Esophagus (tissue), 2 donors: Measurements from ENCODE around the gene MAP3K15. TPM values are rescaled to one million over a fixed set of nuclear protein-coding genes. Genes with fewer than 3 reads are reported as not detected.

ENCODE experiments used
- H3K27ac ChIP-seq, 2 donors: one replicate each; pipeline ENCODE4 v1.5.1; 2013; ENCODE audit warnings: low read depth in 2 of 2, mild to moderate bottlenecking in 2 of 2, inconsistent platforms in 1 of 2, low read length in 1 of 2, moderate library complexity in 1 of 2
- H3K27me3 ChIP-seq, 2 donors: one replicate each; pipeline ENCODE4 v1.6.1; 2013; ENCODE audit warnings: low read length in 2 of 2, control low read depth in 1 of 2, mild to moderate bottlenecking in 1 of 2; ENCODE audit not compliant: insufficient read depth in 2 of 2, control insufficient read depth in 1 of 2
- H3K36me3 ChIP-seq, 2 donors: one replicate each; pipeline ENCODE4 v1.6.1; 2013; ENCODE audit warnings: low read length in 1 of 2; ENCODE audit not compliant: control insufficient read depth in 2 of 2, insufficient read depth in 2 of 2
- H3K4me1 ChIP-seq, 2 donors: one replicate each; pipeline ENCODE4 v1.6.1; 2013; ENCODE audit warnings: low read length in 1 of 2; ENCODE audit not compliant: control insufficient read depth in 2 of 2, insufficient read depth in 2 of 2
- H3K4me3 ChIP-seq, 2 donors: one replicate each; pipeline ENCODE4 v1.5.1; 2013; ENCODE audit warnings: low read length in 2 of 2, mild to moderate bottlenecking in 2 of 2, low read depth in 1 of 2, moderate library complexity in 1 of 2
- H3K9me3 ChIP-seq, 2 donors: one replicate each; pipeline ENCODE4 v1.6.1; 2013; ENCODE audit warnings: mild to moderate bottlenecking in 2 of 2, low read depth in 1 of 2, low read length in 1 of 2, moderate library complexity in 1 of 2; ENCODE audit not compliant: control insufficient read depth in 2 of 2, insufficient read depth in 1 of 2
- WGBS, 2 donors: extraction: QIAGEN DNeasy Blood & Tissue Kit; methylation state at CpG; one replicate each; pipeline ENCODE4 v1.1.7; 2013; 5-methylcytosine and 5-hydroxymethylcytosine counted together
- polyA plus RNA-seq, 2 donors: library from polyadenylated mRNA; stranded (reverse); fragments of 200-250 nt; gene quantifications; one replicate each; pipeline ENCODE4 v1.2.3, GENCODE V29; 2013
- donor health status: healthy with polysubstance abuse.
- donor health status: Bipolar disorder and iron deficiency.

MAP3K15 gene, protein sequence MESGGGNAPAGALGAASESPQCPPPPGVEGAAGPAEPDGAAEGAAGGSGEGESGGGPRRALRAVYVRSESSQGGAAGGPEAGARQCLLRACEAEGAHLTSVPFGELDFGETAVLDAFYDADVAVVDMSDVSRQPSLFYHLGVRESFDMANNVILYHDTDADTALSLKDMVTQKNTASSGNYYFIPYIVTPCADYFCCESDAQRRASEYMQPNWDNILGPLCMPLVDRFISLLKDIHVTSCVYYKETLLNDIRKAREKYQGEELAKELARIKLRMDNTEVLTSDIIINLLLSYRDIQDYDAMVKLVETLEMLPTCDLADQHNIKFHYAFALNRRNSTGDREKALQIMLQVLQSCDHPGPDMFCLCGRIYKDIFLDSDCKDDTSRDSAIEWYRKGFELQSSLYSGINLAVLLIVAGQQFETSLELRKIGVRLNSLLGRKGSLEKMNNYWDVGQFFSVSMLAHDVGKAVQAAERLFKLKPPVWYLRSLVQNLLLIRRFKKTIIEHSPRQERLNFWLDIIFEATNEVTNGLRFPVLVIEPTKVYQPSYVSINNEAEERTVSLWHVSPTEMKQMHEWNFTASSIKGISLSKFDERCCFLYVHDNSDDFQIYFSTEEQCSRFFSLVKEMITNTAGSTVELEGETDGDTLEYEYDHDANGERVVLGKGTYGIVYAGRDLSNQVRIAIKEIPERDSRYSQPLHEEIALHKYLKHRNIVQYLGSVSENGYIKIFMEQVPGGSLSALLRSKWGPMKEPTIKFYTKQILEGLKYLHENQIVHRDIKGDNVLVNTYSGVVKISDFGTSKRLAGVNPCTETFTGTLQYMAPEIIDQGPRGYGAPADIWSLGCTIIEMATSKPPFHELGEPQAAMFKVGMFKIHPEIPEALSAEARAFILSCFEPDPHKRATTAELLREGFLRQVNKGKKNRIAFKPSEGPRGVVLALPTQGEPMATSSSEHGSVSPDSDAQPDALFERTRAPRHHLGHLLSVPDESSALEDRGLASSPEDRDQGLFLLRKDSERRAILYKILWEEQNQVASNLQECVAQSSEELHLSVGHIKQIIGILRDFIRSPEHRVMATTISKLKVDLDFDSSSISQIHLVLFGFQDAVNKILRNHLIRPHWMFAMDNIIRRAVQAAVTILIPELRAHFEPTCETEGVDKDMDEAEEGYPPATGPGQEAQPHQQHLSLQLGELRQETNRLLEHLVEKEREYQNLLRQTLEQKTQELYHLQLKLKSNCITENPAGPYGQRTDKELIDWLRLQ (N-terminal part only)
- polyA plus RNA-seq: under 1 TPM; 0.04 to 0.06 TPM

DNA sequence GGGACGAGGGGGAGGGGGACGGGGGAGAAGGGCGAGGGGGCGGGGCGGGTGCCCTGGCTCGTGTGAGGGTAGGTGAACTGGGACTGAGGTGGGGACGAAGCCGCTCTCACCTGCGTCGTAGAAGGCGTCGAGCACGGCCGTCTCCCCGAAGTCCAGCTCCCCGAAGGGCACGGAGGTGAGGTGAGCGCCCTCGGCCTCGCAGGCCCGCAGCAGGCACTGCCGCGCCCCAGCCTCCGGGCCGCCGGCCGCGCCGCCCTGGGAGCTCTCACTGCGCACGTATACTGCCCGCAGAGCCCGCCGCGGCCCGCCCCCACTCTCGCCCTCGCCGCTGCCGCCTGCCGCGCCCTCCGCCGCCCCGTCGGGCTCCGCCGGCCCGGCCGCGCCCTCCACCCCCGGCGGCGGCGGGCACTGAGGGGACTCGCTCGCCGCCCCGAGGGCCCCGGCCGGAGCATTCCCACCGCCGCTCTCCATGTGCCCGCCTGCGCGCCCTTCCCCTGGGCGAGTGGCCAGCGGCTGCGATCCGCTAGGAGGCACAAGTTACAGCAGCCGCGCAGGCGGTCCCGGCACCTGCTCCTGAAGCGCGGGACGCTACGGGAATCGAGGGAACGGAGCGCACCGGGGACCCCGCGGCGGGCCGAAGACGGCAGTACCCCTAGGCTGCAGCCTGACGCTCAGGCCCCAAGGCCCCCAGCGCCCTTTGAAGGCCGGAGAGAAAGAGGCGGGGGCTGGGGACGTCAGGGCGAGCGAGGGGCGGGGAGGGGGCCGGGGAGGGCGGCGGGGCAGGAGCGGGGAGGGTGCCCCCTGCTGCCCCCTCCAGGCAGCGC, at the start of gene MAP3K15:
TSS of gene MAP3K15 (minus strand) at position 718 of the 824 bp plus-strand sequence. CDS start at position 471, 247 bp downstream.
- 2 to 20% methylated on average over 64 to 91 of the region's 100 CpGs for WGBS, 2 donors
- no peak within 1 kb of the TSS for H3K27ac ChIP-seq

DNA sequence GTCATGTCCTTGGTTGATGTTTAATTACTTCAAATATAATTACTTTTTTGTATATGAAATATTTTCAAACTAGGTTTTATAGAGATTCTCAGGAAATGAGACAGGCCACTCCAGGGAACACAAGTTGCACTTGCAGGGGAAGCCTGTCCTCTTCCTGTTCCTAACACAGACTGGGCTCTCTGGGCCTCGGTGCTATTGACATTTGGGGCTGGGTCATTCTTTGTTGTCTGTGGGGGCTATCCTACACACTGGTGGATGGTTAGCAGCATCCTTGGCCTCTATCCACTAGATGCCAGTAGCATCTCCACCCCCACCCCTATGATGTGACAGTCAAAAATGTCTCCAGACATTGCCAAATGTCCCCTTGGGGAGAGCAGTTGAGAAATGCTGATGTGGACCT, 49.3 kb upstream of the MAP3K15 start:
- Histone ChIP-seq H3K27me3 (peaks cover 0 to 3% of the 10 kb centered on the region in 2 donors), H3K4me3 (no peak overlapping the region), H3K9me3 (no peaks in the 10 kb centered on the region), H3K4me1 (no peaks in the 10 kb centered on the region), H3K27ac (no peak overlapping the region), H3K36me3 (no peaks in the 10 kb centered on the region)
- 56 to 65% methylated on average over 1 of the region's 1 CpG for WGBS, 2 donors

More for the DNA sequence above, at the start of gene MAP3K15:
- Histone ChIP-seq H3K9me3 (no peaks in the 10 kb centered on the region), H3K36me3 (no peaks in the 10 kb centered on the region), H3K27me3 (no peaks in the 10 kb centered on the region), H3K4me1 (peaks cover 0 to 7% of the 10 kb centered on the region in 2 donors), H3K4me3 (peak within 1 kb of the TSS in 1 of 2 donors; percentile 34)

DNA sequence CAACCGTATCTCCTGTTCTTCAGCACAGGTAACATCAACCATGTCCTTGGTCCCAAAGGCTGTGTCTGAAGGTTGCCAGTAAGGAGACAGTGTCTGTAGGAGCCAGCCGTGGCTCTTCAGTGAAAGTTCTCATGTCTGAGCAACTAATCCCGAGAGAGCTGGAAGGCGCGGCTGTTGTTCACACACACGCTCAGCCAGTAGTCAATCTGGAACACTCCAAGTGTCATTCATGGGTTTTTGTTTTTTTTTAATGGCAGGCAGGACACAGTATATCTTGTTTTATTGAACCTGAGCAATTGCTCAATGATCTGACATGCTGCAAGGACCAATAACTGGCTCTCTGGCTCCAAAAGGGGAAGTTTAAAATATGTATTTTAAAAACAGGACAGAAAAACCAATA, 48.4 kb upstream of the MAP3K15 start:
- 71 to 80% methylated on average over 6 of the region's 6 CpGs for WGBS, 2 donors
- H3K27me3 ChIP-seq: no peaks in the 10 kb centered on the region
- no peak overlapping the region for H3K27ac ChIP-seq
- H3K9me3 ChIP-seq: no peaks in the 10 kb centered on the region
- H3K4me1 ChIP-seq: no peaks in the 10 kb centered on the region
- no peaks in the 10 kb centered on the region for H3K36me3 ChIP-seq
- no peak overlapping the region for H3K4me3 ChIP-seq

GRCh38 chrX:19563327-19563726, 48.0 kb upstream of the MAP3K15 start:
- no peaks in the 10 kb centered on the region for H3K4me1 ChIP-seq
- no peak overlapping the region for H3K4me3 ChIP-seq
- no peaks in the 10 kb centered on the region for H3K27me3 ChIP-seq
- H3K27ac ChIP-seq: no peak overlapping the region
- no peaks in the 10 kb centered on the region for H3K9me3 ChIP-seq
- WGBS, 2 donors: 79 to 87% methylated on average over 10 of the region's 10 CpGs
- H3K36me3 ChIP-seq: no peaks in the 10 kb centered on the region

DNA sequence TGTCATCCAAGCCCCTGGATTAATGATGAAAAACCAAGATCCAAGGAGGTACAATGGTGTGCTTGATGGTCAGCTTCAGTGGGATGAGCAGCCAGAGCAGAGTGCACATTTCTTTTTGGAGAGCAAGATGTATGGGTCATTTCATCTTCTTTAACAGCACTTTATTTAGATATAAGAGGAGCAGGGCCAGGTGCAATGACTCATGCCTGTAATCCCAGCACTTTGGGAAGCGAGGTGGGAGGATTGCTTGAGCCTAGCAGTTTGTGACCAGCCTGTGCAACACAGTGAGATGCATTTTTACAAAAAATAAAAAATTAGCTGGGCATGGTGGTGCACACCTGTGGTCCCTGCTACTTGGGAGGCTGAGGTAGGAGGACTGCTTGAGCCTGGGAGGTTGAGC, 45.3 kb upstream of the MAP3K15 start:
- Histone ChIP-seq H3K36me3 (no peaks in the 10 kb centered on the region), H3K27me3 (no peaks in the 10 kb centered on the region), H3K4me1 (no peaks in the 10 kb centered on the region), H3K9me3 (no peaks in the 10 kb centered on the region), H3K4me3 (no peak overlapping the region), H3K27ac (no peak overlapping the region)
- WGBS, 2 donors: 48 to 59% methylated on average over 1 of the region's 1 CpG

GRCh38 chrX:19557822-19558221, 42.5 kb upstream of the MAP3K15 start:
- H3K27me3 ChIP-seq: no peaks in the 10 kb centered on the region

GRCh38 chrX:19556202-19556601, 40.9 kb upstream of the MAP3K15 start:
- H3K4me1 ChIP-seq: no peaks in the 10 kb centered on the region
- WGBS, 2 donors: 80 to 88% methylated on average over 4 of the region's 4 CpGs
- no peaks in the 10 kb centered on the region for H3K36me3 ChIP-seq
- no peaks in the 10 kb centered on the region for H3K27me3 ChIP-seq
- H3K27ac ChIP-seq: no peak overlapping the region
- no peaks in the 10 kb centered on the region for H3K9me3 ChIP-seq
- no peak overlapping the region for H3K4me3 ChIP-seq

More at GRCh38 chrX:19557822-19558221, 42.5 kb upstream of the MAP3K15 start:
- WGBS, 2 donors: 76 to 91% methylated on average over 2 of the region's 2 CpGs
- Histone ChIP-seq H3K4me3 (no peak overlapping the region), H3K4me1 (no peaks in the 10 kb centered on the region), H3K9me3 (no peaks in the 10 kb centered on the region), H3K27ac (no peak overlapping the region), H3K36me3 (no peaks in the 10 kb centered on the region)

DNA sequence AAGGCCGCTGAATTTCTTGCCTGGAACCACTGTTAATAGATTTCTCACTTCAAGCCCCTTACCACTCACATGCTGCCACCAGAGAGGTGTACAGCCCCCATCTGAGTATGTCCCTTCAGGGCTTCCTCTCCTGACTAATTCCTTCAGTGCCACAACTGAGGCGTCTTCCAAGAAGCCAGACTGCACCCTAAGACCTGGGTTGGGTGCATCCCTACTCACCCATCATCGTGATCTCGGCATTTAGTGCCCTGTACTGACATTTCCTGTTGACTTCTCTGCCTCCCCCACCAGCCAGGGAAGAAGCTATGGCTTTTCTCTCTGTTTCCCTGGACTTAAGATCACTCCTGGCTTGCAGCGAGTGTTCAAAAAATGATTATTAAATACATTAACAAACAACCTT, 40.4 kb upstream of the MAP3K15 start:
- Histone ChIP-seq H3K27me3 (no peaks in the 10 kb centered on the region), H3K4me1 (no peaks in the 10 kb centered on the region), H3K9me3 (no peaks in the 10 kb centered on the region), H3K27ac (no peak overlapping the region), H3K36me3 (no peaks in the 10 kb centered on the region), H3K4me3 (no peak overlapping the region)
- 57 to 80% methylated on average over 5 of the region's 5 CpGs for WGBS, 2 donors
